A549 (cell line): ENCODE measurements around the gene MYH9. TPM values are rescaled to one million over a fixed set of nuclear protein-coding genes. Genes with fewer than 3 reads are reported as not detected.

ENCODE experiments used
- ATAC-seq, 2 experiments: fragments of 200-7000 bp in 1 of 2; fragments of >200 bp in 1 of 2; cut with Nextera tagmentation in 1 of 2; cut with Tn5 transposase in 1 of 2; 3 replicates each; pipeline versions ENCODE4 v1.8.0 to v1.9.1; 2018 to 2020; ENCODE audit warnings: mild to moderate bottlenecking in 1 of 2, moderate library complexity in 1 of 2
- CTCF ChIA-PET: fragments of 300-600 bp; sonication (Branson Sonifier 250); formaldehyde crosslinking; extraction: SDS; loops from one replicate; lab custom pipeline; 2021; ENCODE audit warnings: antibody characterized with exemption, inconsistent platforms; lab: Yijun Ruan, JAX
- POLR2A ChIA-PET: fragments of 350-600 bp; formaldehyde crosslinking; extraction: SDS; loops from one replicate; lab custom pipeline; 2021; ENCODE audit warnings: antibody characterized with exemption, inconsistent platforms; lab: Yijun Ruan, JAX
- DNase-seq, 2 experiments: peaks; one replicate each; pipeline versions ENCODE4 v3.0.0 to v3.0.0-alpha.2; 2011 to 2016; ENCODE audit warnings: low read depth in 1 of 2, low spot score in 1 of 2
- FAIRE-seq: peaks from 2 replicates; lab custom pipeline; 2011; peaks lifted over from hg19 to GRCh38; lab: Jason Lieb, UNC
- H3K27ac ChIP-seq, 2 experiments: fragments of >200 bp; sonication (Bioruptor Twin); formaldehyde crosslinking; 3 replicates each; pipeline ENCODE4 v1.5.1; 2016 to 2017
- H3K4me1 ChIP-seq: fragments of >200 bp; sonication (Bioruptor Twin); formaldehyde crosslinking; 3 replicates; pipeline ENCODE4 v1.6.1; 2016
- H3K4me2 ChIP-seq: fragments of >200 bp; sonication (Bioruptor Twin); formaldehyde crosslinking; 3 replicates; pipeline ENCODE4 v1.6.1; 2016
- H3K4me3 ChIP-seq: fragments of >200 bp; sonication (Bioruptor Twin); formaldehyde crosslinking; 3 replicates; pipeline ENCODE4 v1.5.1; 2016
- H3K9me3 ChIP-seq: fragments of >200 bp; sonication (Bioruptor Twin); formaldehyde crosslinking; 3 replicates; pipeline ENCODE4 v1.6.1; 2016
- ATOH8 ChIP-seq: fragments of 250-450 bp; sonication (Bioruptor Pico); IDR thresholded peaks from 2 replicates; pipeline ENCODE4 v1.5.0; 2020; ENCODE audit warnings: low read depth, mild to moderate bottlenecking, moderate library complexity
- CHD2 ChIP-seq: fragments of 150-350 bp; IDR thresholded peaks from 2 replicates; pipeline ENCODE4 v1.6.1; 2014; ENCODE audit warnings: low read length; ENCODE audit not compliant: partially characterized antibody
- E2F6 ChIP-seq: IDR thresholded peaks from 2 replicates; pipeline ENCODE4 v1.6.1; 2012; ENCODE audit warnings: low read depth, borderline replicate concordance
- FOSB ChIP-seq: fragments of 250-450 bp; sonication (Bioruptor Pico); IDR thresholded peaks from 2 replicates; pipeline ENCODE4 v1.5.0; 2020; ENCODE audit warnings: mild to moderate bottlenecking, moderate library complexity
- FOSL2 ChIP-seq, 2 experiments: fragments of 450-650 bp in 1 of 2; fragments of >200 bp in 1 of 2; sonication (Bioruptor Twin) in 1 of 2; formaldehyde crosslinking; IDR thresholded peaks; 2 replicates each; pipeline versions ENCODE4 v1.5.0 to v1.6.1; 2016 to 2020; ENCODE audit warnings: mild to moderate bottlenecking in 1 of 2, moderate library complexity in 1 of 2
- FOXS1 ChIP-seq: fragments of 250-450 bp; sonication (Bioruptor Pico); IDR thresholded peaks from 2 replicates; pipeline ENCODE4 v1.5.0; 2020; ENCODE audit warnings: mild to moderate bottlenecking, moderate library complexity
- GATA3 ChIP-seq: IDR thresholded peaks from 2 replicates; pipeline ENCODE4 v1.6.1; 2012; ENCODE audit warnings: borderline replicate concordance
- HDAC2 ChIP-seq: fragments of 200-600 bp; sonication (generic); IDR thresholded peaks from 2 replicates; pipeline ENCODE4 v1.6.1; 2016
- HOXA7 ChIP-seq: fragments of 250-450 bp; sonication (Bioruptor Pico); IDR thresholded peaks from 2 replicates; pipeline ENCODE4 v1.5.0; 2020; ENCODE audit warnings: mild to moderate bottlenecking, moderate library complexity
- HOXB13 ChIP-seq: fragments of 250-450 bp; sonication (Bioruptor Pico); IDR thresholded peaks from 2 replicates; pipeline ENCODE4 v1.5.0; 2020; ENCODE audit warnings: low read depth, mild to moderate bottlenecking, moderate library complexity
- JUN ChIP-seq, 2 experiments: fragments of >200 bp; sonication (Bioruptor Twin); formaldehyde crosslinking; IDR thresholded peaks; 2 replicates in 1 of 2; 3 replicates in 1 of 2; pipeline ENCODE4 v1.6.1; 2016 to 2017
- JUNB ChIP-seq: fragments of >200 bp; sonication (Bioruptor Twin); formaldehyde crosslinking; IDR thresholded peaks from 2 replicates; pipeline ENCODE4 v1.6.1; 2016
- MAFK ChIP-seq: fragments of 450-650 bp; IDR thresholded peaks from 2 replicates; pipeline ENCODE4 v1.6.1; 2014; ENCODE audit not compliant: partially characterized antibody
- MAZ ChIP-seq: fragments of 150-350 bp; IDR thresholded peaks from 2 replicates; pipeline ENCODE4 v1.6.1; 2014; ENCODE audit warnings: antibody characterized with exemption, low read depth, low read length, borderline replicate concordance
- NFE2L2 ChIP-seq: fragments of 150-350 bp; conservative IDR thresholded peaks from 2 replicates; pipeline ENCODE4 v1.6.1; 2014; ENCODE audit warnings: low read length
- NPAS2 ChIP-seq: fragments of 250-450 bp; sonication (Bioruptor Pico); IDR thresholded peaks from 2 replicates; pipeline ENCODE4 v1.8.0; 2022; ENCODE audit warnings: mild to moderate bottlenecking, moderate library complexity, borderline replicate concordance
- NR3C1 ChIP-seq: fragments of >200 bp; sonication (Bioruptor Twin); formaldehyde crosslinking; IDR thresholded peaks from 3 replicates; pipeline ENCODE4 v1.6.1; 2017
- PHF8 ChIP-seq: fragments of 200-600 bp; sonication (generic); IDR thresholded peaks from 2 replicates; pipeline ENCODE4 v1.6.1; 2016; ENCODE audit warnings: low read depth, mild to moderate bottlenecking, antibody characterized with exemption, moderate library complexity, borderline replicate concordance
- POLR2A ChIP-seq: IDR thresholded peaks from 2 replicates; pipeline ENCODE4 v1.6.1; 2012; ENCODE audit warnings: mild to moderate bottlenecking, low read length
- RAD21 ChIP-seq, 2 experiments: fragments of >200 bp in 1 of 2; sonication (Bioruptor Twin) in 1 of 2; formaldehyde crosslinking in 1 of 2; IDR thresholded peaks in 1 of 2; conservative IDR thresholded peaks in 1 of 2; 2 replicates in 1 of 2; 3 replicates in 1 of 2; pipeline ENCODE4 v1.6.1; 2012 to 2018; ENCODE audit warnings: inconsistent platforms in 1 of 2
- TFCP2L1 ChIP-seq: fragments of 250-450 bp; sonication (Bioruptor Pico); IDR thresholded peaks from 2 replicates; pipeline ENCODE4 v1.5.0; 2021; ENCODE audit warnings: mild to moderate bottlenecking
- TP53 ChIP-seq: fragments of 250-450 bp; sonication (Bioruptor Pico); IDR thresholded peaks from 2 replicates; pipeline ENCODE4 v1.5.0; 2021; ENCODE audit warnings: mild to moderate bottlenecking, moderate library complexity
- ZC3H11A ChIP-seq: fragments of 450-650 bp; IDR thresholded peaks from 2 replicates; pipeline ENCODE4 v1.6.1; 2014; ENCODE audit warnings: antibody characterized with exemption, mild to moderate bottlenecking
- ZSCAN20 ChIP-seq: fragments of 250-450 bp; sonication (Bioruptor Pico); IDR thresholded peaks from 2 replicates; pipeline ENCODE4 v1.8.0; 2022; ENCODE audit warnings: mild to moderate bottlenecking, moderate library complexity
- WGBS: methylation state at CpG from one replicate; pipeline ENCODE4 v1.1.6; 2017; ENCODE audit errors: missing lambda C conversion rate; 5-methylcytosine and 5-hydroxymethylcytosine counted together
- polyA plus RNA-seq, 4 experiments: library from polyadenylated mRNA; depleted of rRNA in 3 of 4; stranded (reverse); fragments of >200 nt; fragmentation: RNase III in 1 of 4; extraction: RNeasy Plus Mini Kit Qiagen cat#74134 plus additional on column Dnase treatment in 1 of 4; gene quantifications; 2 replicates in 3 of 4; 3 replicates in 1 of 4; pipeline ENCODE4 v1.2.3, GENCODE V29; 2011 to 2017
- TF ChIP-seq, protein P1 (sequence below): fragments of >200 bp; sonication (Bioruptor Twin); formaldehyde crosslinking; IDR thresholded peaks from 2 replicates; pipeline ENCODE4 v1.6.1; 2016

MYH9 gene
- polyA plus RNA-seq, 2 of the 4 experiments (the other 2 are of a cell fraction) = 92.1 to 158 TPM

GRCh38 chr22:36330655-36331305 lies 57.0 kb downstream of the MYH9 start:
- FAIRE-seq = no peak
- 85% methylated on average over 17 of the region's 20 CpGs for WGBS

DNA sequence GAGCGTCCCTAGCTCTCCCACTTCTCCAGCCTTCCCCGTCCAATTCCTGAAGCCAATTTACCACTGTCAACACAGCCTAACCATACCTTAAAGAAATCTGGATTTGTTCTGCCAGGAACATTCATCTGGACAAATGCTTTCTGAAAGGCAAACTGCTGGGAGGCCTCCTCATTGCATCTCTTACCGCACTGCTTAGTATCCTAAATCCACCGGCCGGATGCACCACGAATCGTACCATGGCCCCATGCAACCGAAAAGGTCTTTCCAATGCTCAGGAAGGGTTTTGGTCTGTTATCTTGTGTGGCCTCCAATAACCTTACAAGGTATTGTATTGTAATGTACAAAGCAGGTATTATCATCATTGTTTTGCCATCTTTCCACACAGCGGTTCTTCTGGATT lies 57.6 kb downstream of the MYH9 start:
- H3K4me1 ChIP-seq = peaks cover 99% of the 10 kb centered on the region
- peak overlapping the region; percentile 59 for H3K4me2 ChIP-seq
- whole genome bisulfite sequencing = 90% methylated on average over 9 of the region's 9 CpGs
- H3K27ac ChIP-seq = peak overlapping the region; percentile 96 to 99
- POLR2A ChIA-PET = interaction anchor here (2.0 kb wide), 1 partner anchor 22 kb away, joined by 6 read pairs; no protein-coding TSS in a partner anchor
- no peak overlapping the region for H3K4me3 ChIP-seq
- no peak for DNase-seq
- no peaks in the 10 kb centered on the region for H3K9me3 ChIP-seq
- FAIRE-seq = no peak
- CTCF ChIA-PET = interaction anchor here (1.5 kb wide), 1 partner anchor 21 kb away, joined by 4 read pairs; no protein-coding TSS in a partner anchor
- TF ChIP-seq PHF8 = no peak
- TF ChIP-seq ZC3H11A = no peak
- no peak for TF ChIP-seq POLR2A
- no peak for TF ChIP-seq CHD2
- no peak for TF ChIP-seq FOXS1
- TF ChIP-seq ZSCAN20 (CRISPR knock-in tag) = no peak
- no peak for TF ChIP-seq MAZ
- TF ChIP-seq, protein P1, sequence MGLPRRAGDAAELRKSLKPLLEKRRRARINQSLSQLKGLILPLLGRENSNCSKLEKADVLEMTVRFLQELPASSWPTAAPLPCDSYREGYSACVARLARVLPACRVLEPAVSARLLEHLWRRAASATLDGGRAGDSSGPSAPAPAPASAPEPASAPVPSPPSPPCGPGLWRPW = no peak
- TF ChIP-seq ATOH8 (CRISPR knock-in tag) = no peak
- TF ChIP-seq NFE2L2 = no peak
- no peak for TF ChIP-seq HOXA7 (CRISPR knock-in tag)
- TF ChIP-seq JUNB = no peak
- TF ChIP-seq GATA3 = no peak
- TF ChIP-seq FOSB = no peak
- TF ChIP-seq TFCP2L1 (CRISPR knock-in tag) = no peak
- no peak for ATAC-seq

More at GRCh38 chr22:36330655-36331305, 57.0 kb downstream of the MYH9 start:
- Histone ChIP-seq H3K4me3 (no peak overlapping the region), H3K4me1 (peaks cover 99% of the 10 kb centered on the region), H3K4me2 (peak overlapping the region; percentile 59), H3K27ac (peak overlapping the region; percentile 96 to 99), H3K9me3 (no peaks in the 10 kb centered on the region)
- POLR2A ChIA-PET = interaction anchor here (2.8 kb wide), 1 partner anchor 57 kb away, joined by 13 read pairs; the partner anchor contains the start of gene MYH9
- CTCF ChIA-PET = interaction anchor here (2.9 to 3.1 kb wide), 2 partner anchors 21 to 29 kb away, joined by 9 to 15 read pairs; no protein-coding TSS in a partner anchor
- ATAC-seq = no peak
- no peak for DNase-seq
- TF ChIP-seq HDAC2 = no peak
- TF ChIP-seq HOXB13 (CRISPR knock-in tag) = no peak
- no peak for TF ChIP-seq NPAS2 (CRISPR knock-in tag)
- TF ChIP-seq NR3C1 = no peak
- TF ChIP-seq TP53 (CRISPR knock-in tag) = 0 out of 2 replicates have a peak, but pooled peaks have one; percentile 7
- no peak for TF ChIP-seq FOSL2 (IDR thresholded peaks at IDR 0.05)
- peak; percentile 31 for TF ChIP-seq FOSL2 (CRISPR knock-in tag; IDR thresholded peaks at IDR 0.05)
- no peak for TF ChIP-seq JUN (IDR thresholded peaks at IDR 0.05)
- no peak for TF ChIP-seq MAFK
- TF ChIP-seq FOSB = peak; percentile 38; the same call in 1 of the 2 replicates
- no peak for TF ChIP-seq E2F6
- no peak for TF ChIP-seq RAD21 (conservative IDR thresholded peaks at IDR 0.05 in 1 of 2, IDR thresholded peaks at IDR 0.05 in 1 of 2)
